Psoas muscle (tissue), 8 donors: ENCODE measurements around the gene VIPR2. TPM values are rescaled to one million over a fixed set of nuclear protein-coding genes. Genes with fewer than 3 reads are reported as not detected.
A peak's percentile ranks its signal among the peaks of the same experiment; 100 is the strongest.

Experiments
- ATAC-seq, 4 donors: fragments of 200-7000 bp; cut with Tn5 transposase; one replicate each; pipeline ENCODE4 v1.9.1; 2020; ENCODE audit warnings: moderate library complexity in 3 of 4, mild to moderate bottlenecking in 2 of 4
- DNase-seq, 2 donors: peaks; one replicate each; pipeline ENCODE4 v3.0.0-alpha.2; 2020
- H3K27ac ChIP-seq: fragments of 200-600 bp; one replicate; pipeline ENCODE4 v1.8.0; 2022
- H3K27me3 ChIP-seq, 3 donors: fragments of 200-600 bp in 1 of 3; one replicate each; pipeline versions ENCODE4 v1.6.1 to v1.8.0; 2013 to 2022; ENCODE audit warnings: low read length in 2 of 3, mild to moderate bottlenecking in 2 of 3, moderate library complexity in 1 of 3; ENCODE audit not compliant: insufficient read depth in 3 of 3
- H3K36me3 ChIP-seq, 2 donors: fragments of 200-600 bp in 1 of 2; one replicate each; pipeline versions ENCODE4 v1.6.1 to v1.8.0; 2013 to 2022; ENCODE audit warnings: low read depth in 1 of 2, mild to moderate bottlenecking in 1 of 2, moderate library complexity in 1 of 2; ENCODE audit not compliant: insufficient read depth in 1 of 2
- H3K4me1 ChIP-seq: fragments of 200-600 bp; one replicate; pipeline ENCODE4 v1.8.0; 2022
- H3K4me3 ChIP-seq: fragments of 200-600 bp; one replicate; pipeline ENCODE4 v1.8.0; 2022; ENCODE audit warnings: mild to moderate bottlenecking
- H3K9me3 ChIP-seq: fragments of 200-600 bp; one replicate; pipeline ENCODE4 v1.8.0; 2022
- CTCF ChIP-seq: fragments of 200-600 bp; IDR thresholded peaks from one replicate; pipeline ENCODE4 v1.8.0; 2022; ENCODE audit warnings: antibody characterized with exemption
- WGBS, 3 donors: extraction: QIAGEN DNeasy Blood & Tissue Kit; methylation state at CpG; one replicate each; pipeline versions ENCODE4 v1.1.6 to v1.1.7; 2013; 5-methylcytosine and 5-hydroxymethylcytosine counted together
- intact Hi-C, 2 donors: fragments of 100-400 bp; cut with DNase I; formaldehyde crosslinking; loops; one replicate each; pipeline versions ENCODE4 v1.11.0 to v1.14.2; 2022
- polyA plus RNA-seq, 3 donors: library from polyadenylated mRNA; stranded (reverse); fragments of 200-250 nt; gene quantifications; one replicate each; pipeline ENCODE4 v1.2.3, GENCODE V29; 2013
- total RNA-seq, 4 donors: library from RNA; stranded (reverse); fragmentation: NEBNext Ultra II Directional in 2 of 4; extraction: Animal tissue kit (Norgen Biotek cat#: 25700) in 2 of 4; gene quantifications; one replicate each; pipeline versions ENCODE4 v1.2.1 to v1.2.4, GENCODE V29; 2021 to 2023
- donor health status: healthy with polysubstance abuse.
- donor health status: DM: no; HTN: no; CAD: no; lungs with moderate emphysema.
- donor health status: Bipolar disorder and iron deficiency.
- donor health status: healthy.
- donor health status: DM: yes; HTN: yes; CAD: no.
- donor health status: DM: no; HTN: no; CAD: no.
- donor health status: DM: no; HTN: no; CAD: no.
- donor health status: DM: yes; HTN: yes; CAD: no.

The VIPR2 gene
- total and polyA plus RNA-seq, 7 donors, result 0.60 to 3.6 (median 2.4) TPM

DNA sequence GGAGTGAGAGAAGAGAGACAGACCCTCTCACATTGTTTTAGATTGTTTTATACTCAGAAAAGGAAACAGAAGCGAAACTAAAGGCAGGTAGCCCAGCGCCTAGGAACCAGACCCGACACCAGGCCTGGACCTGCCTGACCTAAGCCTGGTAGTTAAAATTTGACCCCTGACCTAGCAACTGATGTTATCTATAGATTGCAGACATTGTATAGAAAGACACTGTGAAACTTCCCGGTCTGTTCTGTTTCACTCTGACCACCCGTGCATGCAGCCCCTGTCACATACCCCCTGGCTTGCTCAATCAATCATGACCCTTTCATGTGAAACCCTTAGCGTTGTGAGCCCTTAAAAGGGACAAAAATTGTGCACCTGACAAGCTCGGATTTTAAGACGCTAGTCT lies 31.6 kb downstream of the VIPR2 start:
- intact Hi-C loops, result no loop called here
- no peak overlapping the region for H3K4me3 ChIP-seq
- no peaks in the 10 kb centered on the region for H3K36me3 ChIP-seq
- no peaks in the 10 kb centered on the region for H3K4me1 ChIP-seq
- H3K9me3 ChIP-seq, result no peaks in the 10 kb centered on the region
- WGBS, 3 donors, result 81 to 83% (median 83%) methylated on average over 8 of the region's 8 CpGs
- DNase-seq, result peak in 1 of 2 donors; percentile 10
- no peak overlapping the region for H3K27ac ChIP-seq
- TF ChIP-seq CTCF, result no peak
- H3K27me3 ChIP-seq, result no peaks in the 10 kb centered on the region
- no peak for ATAC-seq

GRCh38 chr7:159112136-159113011 lies 32.3 kb downstream of the VIPR2 start:
- H3K36me3 ChIP-seq, result no peaks in the 10 kb centered on the region
- H3K9me3 ChIP-seq, result no peaks in the 10 kb centered on the region
- intact Hi-C loops, result no loop called here
- no peak overlapping the region for H3K4me3 ChIP-seq
- no peak for TF ChIP-seq CTCF
- H3K27ac ChIP-seq, result no peak overlapping the region
- H3K27me3 ChIP-seq, result no peaks in the 10 kb centered on the region
- ATAC-seq (no peak), DNase-seq (peak; percentile 6 to 42)
- H3K4me1 ChIP-seq, result no peaks in the 10 kb centered on the region
- WGBS, 3 donors, result 63 to 80% (median 71%) methylated on average over 41 to 48 of the region's 48 CpGs

- 64 to 88% (median 67%) methylated on average over 10 of the region's 10 CpGs for whole genome bisulfite sequencing, 3 donors
- Histone ChIP-seq H3K27me3 (no peaks in the 10 kb centered on the region), H3K4me3 (no peak overlapping the region), H3K9me3 (no peaks in the 10 kb centered on the region), H3K27ac (no peak overlapping the region), H3K4me1 (peaks cover 7% of the 10 kb centered on the region), H3K36me3 (no peaks in the 10 kb centered on the region)
- no peak for TF ChIP-seq CTCF
- intact Hi-C loops, result loop anchor here in 1 of 2 donors (5.0 kb wide), 1 partner anchor 33 kb away; the partner anchor contains the start of gene VIPR2
- ATAC-seq, result no peak
- peak; percentile 9 to 35 for DNase-seq
Measured at GRCh38 chr7:159109653-159110035, 35.0 kb downstream of the VIPR2 start.

DNA sequence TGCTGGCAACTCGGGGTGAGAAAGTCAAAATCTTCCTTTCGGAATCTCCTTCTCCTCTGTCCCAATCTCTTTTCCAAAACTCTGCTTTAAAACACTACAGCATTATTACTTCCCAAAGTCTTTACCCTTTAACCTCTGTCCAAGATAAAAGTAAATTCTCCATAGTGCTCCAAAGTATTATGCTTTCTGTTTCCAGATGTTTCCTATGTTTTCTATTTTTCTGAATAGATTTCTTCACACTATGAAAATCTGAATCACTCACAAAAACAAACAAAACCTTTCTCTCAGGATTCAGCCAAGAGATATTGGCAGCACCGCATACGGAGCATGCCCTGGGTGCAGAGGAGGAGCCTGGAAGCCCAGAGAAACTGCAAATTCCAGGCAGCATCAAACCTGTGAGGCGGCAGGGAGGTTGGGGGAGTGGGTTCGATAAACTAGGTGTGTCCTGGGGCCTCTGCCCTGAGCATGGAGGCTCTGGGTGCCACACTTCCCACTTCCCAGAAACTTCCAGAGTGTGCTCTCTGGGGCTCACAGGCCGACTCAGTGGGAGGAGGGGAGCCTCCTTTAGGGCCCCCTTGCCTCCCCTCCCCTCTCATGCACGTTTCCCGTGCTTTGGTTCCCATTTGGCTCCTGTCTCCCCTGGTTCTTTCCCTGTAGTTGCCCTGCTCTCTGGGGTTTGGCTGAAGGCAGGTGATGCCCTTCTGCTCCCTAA lies 35.6 kb downstream of the VIPR2 start:
- Histone ChIP-seq H3K4me3 (no peak overlapping the region), H3K27me3 (no peaks in the 10 kb centered on the region), H3K4me1 (peaks cover 9% of the 10 kb centered on the region), H3K36me3 (no peaks in the 10 kb centered on the region), H3K9me3 (no peaks in the 10 kb centered on the region), H3K27ac (no peak overlapping the region)
- intact Hi-C loops, result loop anchor here in 1 of 2 donors (5.0 kb wide), 1 partner anchor 33 kb away; the partner anchor contains the start of gene VIPR2
- WGBS, 3 donors, result 59 to 70% (median 61%) methylated on average over 9 of the region's 9 CpGs
- TF ChIP-seq CTCF, result no peak
- DNase-seq, result peak; percentile 18 to 32
- ATAC-seq, result no peak
